AG04450 (cell line): ENCODE measurements around the gene DEFB110. TPM values are rescaled to one million over a fixed set of nuclear protein-coding genes. Genes with fewer than 3 reads are reported as not detected.

Experiments
- polyA plus RNA-seq: library from polyadenylated mRNA; depleted of rRNA; stranded (reverse); fragments of >200 nt; gene quantifications from 2 replicates; pipeline ENCODE4 v1.2.3, GENCODE V29; 2011; rRNA removed

DEFB110 gene
- polyA plus RNA-seq, 1 experiment: not detected

Other genes with a start within 250 kb of the DEFB110 start
- not detected in 2 replicates for gene PGK2, start 234.7 kb downstream of the DEFB110 start, polyA plus RNA-seq
- gene CRISP1, start 155.5 kb downstream of the DEFB110 start, polyA plus RNA-seq: not detected in 2 replicates
- not detected in 2 replicates for gene DEFB114, start 57.8 kb downstream of the DEFB110 start, polyA plus RNA-seq
- gene DEFB113, start 52.4 kb downstream of the DEFB110 start, polyA plus RNA-seq: not detected in 2 replicates
- not detected in 2 replicates for gene DEFB112, start 27.9 kb upstream of the DEFB110 start, polyA plus RNA-seq